GM18505 (cell line): ENCODE results near the gene DSG2.

Source experiments
- ATAC-seq: cut with Tn5 transposase; IDR thresholded peaks from one replicate; pipeline ENCODE4 v1.9.1; 2021; ENCODE audit not compliant: unreplicated experiment
- POLR2A ChIP-seq: IDR thresholded peaks from 4 replicates; pipeline ENCODE4 v1.6.1; 2011; ENCODE audit warnings: borderline replicate concordance; ENCODE audit not compliant: insufficient read depth, insufficient read length; ENCODE audit errors: extremely low read depth

Gene DSG2

DNA sequence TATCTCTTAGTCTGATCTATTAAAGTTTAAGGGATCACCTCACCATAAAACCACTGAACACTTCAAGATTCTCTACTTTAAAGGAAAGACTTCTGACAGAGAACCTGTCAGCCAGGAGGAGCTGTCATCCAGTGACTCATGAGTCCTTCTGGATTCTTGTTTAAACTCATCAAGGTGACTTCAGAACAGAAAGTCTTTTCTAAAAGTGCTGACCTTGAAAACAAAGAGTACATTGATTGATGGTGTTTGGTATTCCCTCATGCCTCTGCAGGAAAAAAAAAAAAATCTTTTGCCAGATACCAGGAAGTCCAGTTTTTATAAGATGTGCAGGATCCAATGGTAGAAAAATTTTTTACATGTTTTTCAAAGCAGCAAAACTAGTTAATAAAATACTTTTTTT, 12.3 kb downstream of the DSG2 start:
- ATAC-seq, result no peak
- no peak for TF ChIP-seq POLR2A

DNA sequence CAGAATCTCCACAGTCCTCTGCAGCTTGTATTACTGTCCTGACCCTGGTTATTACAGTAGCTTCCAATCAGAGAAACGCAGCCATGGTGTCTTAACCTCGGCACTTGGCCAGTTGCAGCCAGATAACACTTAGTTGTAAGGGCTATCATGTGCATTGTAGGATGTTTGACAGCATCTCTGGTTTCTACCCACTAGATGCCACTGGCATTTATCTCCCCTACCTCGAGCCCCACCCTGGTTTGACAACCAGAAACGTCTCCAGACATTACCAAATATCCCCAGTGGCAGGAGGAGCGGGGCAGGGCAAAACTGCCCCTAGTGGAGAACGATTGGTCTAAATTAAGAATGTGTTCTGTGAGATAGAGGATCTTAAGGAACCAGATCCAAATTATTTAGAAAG, 13.1 kb downstream of the DSG2 start:
- ATAC-seq, result no peak

DNA sequence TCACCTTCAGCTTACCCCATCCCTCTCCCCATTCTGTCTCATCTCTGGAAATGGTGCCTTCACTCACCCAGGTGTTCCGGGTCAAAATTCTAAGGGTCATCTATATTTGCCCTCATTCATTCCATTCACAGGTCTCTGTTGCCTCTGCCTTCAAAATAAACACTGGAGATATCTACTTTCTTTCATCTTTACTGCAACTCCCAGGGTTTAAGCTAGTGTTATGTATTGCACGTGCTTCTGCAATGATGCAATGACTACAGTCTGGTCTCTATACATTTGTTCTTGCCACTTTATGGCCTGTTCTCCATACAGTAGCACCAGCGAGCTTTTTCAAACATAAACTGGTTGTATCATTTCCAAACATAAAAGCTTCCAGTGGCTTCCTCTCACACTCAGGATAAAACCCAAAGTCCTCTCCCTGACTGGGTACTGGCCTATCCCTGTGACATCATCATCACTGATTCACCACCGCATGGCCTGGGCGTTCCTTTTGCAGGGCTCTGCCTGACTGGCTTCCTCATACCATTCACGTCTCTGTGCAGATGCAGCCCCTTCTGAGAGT, 14.3 kb downstream of the DSG2 start:
- ATAC-seq, result no peak

More for the DNA sequence above, 13.1 kb downstream of the DSG2 start:
- TF ChIP-seq POLR2A, result no peak

DNA sequence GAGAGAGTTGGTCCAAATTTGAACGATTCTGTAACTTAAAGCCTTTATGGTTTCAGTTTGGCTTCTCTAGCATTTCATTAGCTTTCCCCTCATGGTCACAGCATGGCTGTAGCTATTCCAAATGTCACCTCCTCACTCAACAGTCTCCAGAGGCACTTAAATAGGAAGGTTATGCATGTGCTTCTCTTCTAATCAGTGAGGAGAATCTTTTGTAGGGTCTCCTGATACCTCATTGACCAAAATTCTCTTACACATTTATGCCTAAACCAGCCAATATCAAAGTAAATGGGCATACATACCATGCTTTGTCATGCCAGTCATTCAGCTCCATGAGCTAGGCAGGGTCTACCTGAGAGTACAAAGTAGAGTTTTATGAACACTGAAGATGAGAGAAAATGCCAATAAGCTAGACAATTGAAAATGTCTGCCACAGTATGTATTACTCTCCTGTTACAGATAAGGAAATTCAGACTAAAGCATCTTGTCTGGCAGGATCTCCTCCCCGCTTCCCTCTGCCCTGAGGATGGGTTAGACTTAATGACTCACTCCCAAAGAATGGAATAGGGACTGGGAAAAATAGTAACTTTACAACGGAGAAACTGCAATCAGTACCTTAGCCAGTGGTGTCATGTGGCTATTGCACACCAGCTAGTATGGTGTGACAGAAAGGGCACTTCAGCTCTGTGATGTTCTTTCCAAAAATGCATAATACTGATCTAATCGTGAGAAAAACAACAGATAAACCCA, 15.4 kb downstream of the DSG2 start:
- no peak for TF ChIP-seq POLR2A
- ATAC-seq, result no peak

More for the DNA sequence above, 14.3 kb downstream of the DSG2 start:
- no peak for TF ChIP-seq POLR2A

DNA sequence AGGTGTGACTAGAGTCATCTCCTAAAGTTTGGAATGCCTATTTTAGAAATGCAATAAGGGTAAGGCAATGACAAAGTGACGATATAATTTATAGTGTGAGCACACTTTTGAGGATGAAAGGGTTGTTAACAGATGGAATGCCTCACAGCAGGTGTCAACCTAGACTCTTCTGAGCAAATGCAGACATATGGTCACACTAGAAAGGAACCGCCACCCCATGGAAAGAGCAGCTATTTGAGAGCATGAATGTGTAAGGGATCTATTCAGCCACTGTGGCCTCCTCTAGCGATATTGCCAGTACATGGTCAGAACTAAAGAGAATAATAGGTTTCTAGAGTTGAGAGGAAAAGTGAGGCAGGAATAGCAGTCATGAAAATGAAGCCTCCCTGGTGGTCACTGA, 18.5 kb downstream of the DSG2 start:
- no peak for TF ChIP-seq POLR2A
- no peak for ATAC-seq

DNA sequence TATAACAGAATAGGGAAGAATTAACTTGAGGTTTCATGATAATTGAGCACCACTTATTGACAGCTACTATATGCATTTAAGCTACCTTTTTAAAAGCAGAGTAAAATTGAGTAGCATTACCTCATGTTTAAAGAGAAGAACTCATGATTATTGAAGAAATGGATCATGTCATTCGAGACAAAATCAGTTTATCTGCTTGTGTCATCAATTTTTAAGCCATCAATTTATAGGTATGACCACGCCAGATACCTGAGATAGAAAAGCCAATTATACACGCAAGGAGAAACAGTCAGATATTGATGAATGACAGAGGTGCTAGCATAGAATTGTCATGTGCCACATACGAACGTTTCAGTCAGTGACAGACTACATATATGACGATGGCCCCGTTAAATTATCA, 28.4 kb downstream of the DSG2 start:
- no peak for ATAC-seq
- no peak for TF ChIP-seq POLR2A

DNA sequence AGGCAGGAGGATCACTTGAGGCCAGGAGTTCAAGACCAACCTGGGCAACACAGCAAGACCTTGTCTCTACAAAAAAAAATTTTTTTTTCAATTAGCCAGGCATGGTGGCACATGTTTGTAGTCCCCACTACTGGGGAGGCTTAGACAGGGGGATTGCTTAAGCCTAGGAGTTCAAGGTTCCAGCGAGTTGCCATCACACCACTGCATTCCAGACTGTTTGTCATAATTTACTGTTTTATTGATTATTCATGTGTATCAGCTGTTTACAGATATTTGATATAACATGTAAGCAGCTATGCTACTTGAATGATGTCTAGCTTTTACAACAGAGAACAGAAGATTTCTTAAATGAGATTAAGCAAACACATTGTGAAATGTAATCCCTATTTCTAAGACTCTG, 35.3 kb downstream of the DSG2 start:
- ATAC-seq, result no peak
- no peak for TF ChIP-seq POLR2A

DNA sequence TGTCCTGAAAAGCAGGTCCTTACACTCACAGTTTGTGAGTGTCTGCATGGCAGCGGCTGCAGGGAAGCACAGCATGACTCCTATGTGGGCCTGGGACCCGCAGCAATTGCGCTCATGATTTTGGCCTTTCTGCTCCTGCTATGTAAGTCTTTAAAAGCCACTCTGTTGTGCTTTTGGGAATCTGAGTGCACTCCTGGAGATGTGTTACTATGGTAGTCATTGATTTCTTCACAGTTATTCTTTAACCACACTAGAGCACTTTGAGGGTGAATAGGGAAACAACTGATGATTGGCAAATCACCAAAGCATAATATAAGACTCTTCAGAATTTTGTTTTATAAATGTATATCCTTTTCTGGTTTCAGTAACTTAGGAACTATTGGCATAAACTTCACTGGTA, 40.9 kb downstream of the DSG2 start:
- TF ChIP-seq POLR2A, result no peak
- no peak for ATAC-seq

DNA sequence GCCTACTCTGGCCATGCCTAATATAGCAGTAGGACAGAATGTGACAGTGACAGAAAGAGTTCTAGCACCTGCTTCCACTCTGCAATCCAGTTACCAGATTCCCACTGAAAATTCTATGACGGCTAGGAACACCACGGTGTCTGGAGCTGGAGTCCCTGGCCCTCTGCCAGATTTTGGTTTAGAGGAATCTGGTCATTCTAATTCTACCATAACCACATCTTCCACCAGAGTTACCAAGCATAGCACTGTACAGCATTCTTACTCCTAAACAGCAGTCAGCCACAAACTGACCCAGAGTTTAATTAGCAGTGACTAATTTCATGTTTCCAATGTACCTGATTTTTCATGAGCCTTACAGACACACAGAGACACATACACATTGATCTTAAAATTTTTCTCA, 48.5 kb downstream of the DSG2 start:
- TF ChIP-seq POLR2A, result no peak
- ATAC-seq, result no peak

DNA sequence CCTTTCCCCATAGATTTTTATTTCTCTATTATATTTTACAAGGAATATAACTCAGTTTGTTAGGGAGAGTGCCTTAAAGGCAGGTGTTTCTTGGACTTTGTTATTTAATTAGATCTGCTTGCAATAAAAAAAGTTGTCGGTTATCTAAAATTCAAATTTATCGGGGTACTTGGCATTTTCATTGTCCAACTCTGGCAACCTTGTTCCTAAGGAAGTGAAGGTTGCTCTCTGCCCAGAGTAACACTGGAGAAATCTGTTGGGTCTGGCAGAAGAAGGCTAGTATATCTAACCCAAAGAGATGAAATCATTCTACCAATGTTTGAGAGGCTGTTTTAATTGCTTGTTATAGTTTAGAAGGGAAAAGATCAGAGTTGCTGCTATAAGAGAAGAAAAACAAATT, 50.9 kb downstream of the DSG2 start:
- TF ChIP-seq POLR2A, result no peak
- no peak for ATAC-seq

DNA sequence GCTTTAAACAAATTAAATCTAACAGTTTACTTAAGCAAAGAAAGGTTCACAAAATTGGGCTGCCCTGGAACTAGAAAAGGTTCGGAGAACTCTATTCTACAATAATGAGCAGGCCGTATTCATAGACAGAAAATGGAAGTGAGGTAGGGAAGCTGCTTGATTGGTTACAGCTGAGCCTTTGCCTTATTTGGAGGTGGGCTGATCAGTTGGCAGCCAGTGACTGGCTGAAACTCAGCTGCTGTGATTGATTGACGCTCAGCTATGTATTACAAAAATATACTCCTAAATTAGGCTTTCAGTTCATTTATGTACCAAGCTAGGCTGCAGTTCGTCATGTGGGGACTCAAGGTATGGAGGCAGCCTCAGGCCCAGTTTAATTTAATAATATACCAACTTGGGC, 51.4 kb downstream of the DSG2 start:
- no peak for TF ChIP-seq POLR2A
- ATAC-seq, result no peak

DNA sequence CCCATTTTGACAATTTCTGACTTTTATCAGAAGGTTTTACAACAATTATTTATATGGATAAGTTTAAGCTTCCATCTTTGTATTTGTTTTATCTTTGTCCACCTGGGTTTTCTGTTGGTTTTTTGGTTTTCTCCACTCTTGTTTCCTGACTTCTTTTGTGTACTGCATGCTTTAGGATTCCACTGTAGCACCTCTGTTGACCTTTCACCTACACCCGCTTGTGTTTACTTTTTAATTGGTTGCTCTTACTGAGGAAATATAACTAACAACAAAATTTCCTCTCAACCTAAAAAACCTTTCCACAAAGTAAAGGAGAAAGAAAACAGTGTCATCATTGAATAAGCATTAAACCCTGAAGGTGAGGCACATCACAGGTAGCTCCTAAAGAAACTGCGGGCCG, 53.9 kb downstream of the DSG2 start:
- TF ChIP-seq POLR2A, result no peak
- ATAC-seq, result no peak

DNA sequence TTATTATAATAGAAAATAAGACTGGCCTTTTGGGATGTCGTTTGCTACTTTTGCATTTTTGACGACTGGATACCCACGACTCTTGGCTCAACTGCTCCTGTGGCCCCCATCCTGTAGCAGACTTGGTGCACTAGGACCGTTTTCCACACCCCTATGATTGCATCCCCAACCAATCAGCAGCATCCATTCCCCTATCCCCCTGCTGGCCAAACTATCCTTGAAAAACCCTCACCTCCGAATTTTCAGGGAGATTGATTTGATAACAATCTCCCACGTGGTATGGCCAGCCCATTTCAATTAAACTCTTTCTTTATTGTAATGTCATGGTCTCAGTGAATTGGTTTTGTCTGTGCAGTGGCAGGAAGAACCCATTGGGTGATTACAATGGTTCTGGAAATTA, 55.8 kb downstream of the DSG2 start:
- no peak for TF ChIP-seq POLR2A
- ATAC-seq, result no peak

DNA sequence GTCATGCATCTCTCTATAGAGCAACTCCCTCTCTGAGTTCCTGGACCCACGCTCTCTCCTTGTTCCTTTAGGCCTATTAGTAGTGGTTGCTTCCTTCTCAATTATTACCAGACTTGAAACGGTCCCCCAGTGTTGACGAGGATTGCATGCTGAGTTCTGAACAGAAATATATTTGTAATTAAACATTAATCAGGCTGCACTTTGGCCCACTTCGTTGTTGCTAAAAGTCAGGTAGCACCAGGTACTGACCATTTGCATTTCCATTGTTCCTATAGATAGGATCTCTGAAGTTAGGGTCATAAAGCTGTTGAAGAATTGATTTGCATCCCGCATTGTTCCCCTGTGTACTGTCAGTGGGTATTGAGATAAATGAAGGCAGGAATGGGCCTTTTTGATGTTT, 56.8 kb downstream of the DSG2 start:
- no peak for ATAC-seq
- TF ChIP-seq POLR2A, result no peak
